H1 (cell line): ENCODE measurements around the gene SAMD4A. TPM values are rescaled to one million over a fixed set of nuclear protein-coding genes. Genes with fewer than 3 reads are reported as not detected.

ENCODE experiments used
- CTCF ChIA-PET: fragments of 300-600 bp; sonication (Branson Sonifier 250); formaldehyde crosslinking; loops from one replicate; lab custom pipeline; 2021; ENCODE audit not compliant: partially characterized antibody; lab: Charles Lee
- POLR2A ChIA-PET: fragments of 300-600 bp; sonication (Branson Sonifier 250); formaldehyde crosslinking; loops from one replicate; lab custom pipeline; 2021; ENCODE audit warnings: inconsistent platforms; ENCODE audit not compliant: partially characterized antibody; lab: Charles Lee
- DNase-seq, 2 experiments: peaks; one replicate each; pipeline versions ENCODE4 v3.0.0 to v3.0.0-alpha.2; 2010 to 2022; ENCODE audit warnings: low spot score in 2 of 2, low read depth in 1 of 2, mixed read lengths in 1 of 2
- FAIRE-seq: peaks from 2 replicates; lab custom pipeline; 2011; peaks lifted over from hg19 to GRCh38; lab: Jason Lieb, UNC
- H2AFZ ChIP-seq: 2 replicates; pipeline ENCODE4 v1.8.1; 2012; ENCODE audit warnings: low read length, inconsistent platforms
- H2AK5ac ChIP-seq: 2 replicates; pipeline ENCODE4 v1.6.1; 2013; ENCODE audit warnings: low read depth, low read length
- H2BK120ac ChIP-seq: replicated peaks from 2 replicates; pipeline ENCODE3; 2013; ENCODE audit warnings: low read depth, low read length, inconsistent platforms
- H2BK12ac ChIP-seq: 2 replicates; pipeline ENCODE4 v1.6.1; 2013; ENCODE audit warnings: low read depth, low read length
- H2BK15ac ChIP-seq: 2 replicates; pipeline ENCODE4 v1.6.1; 2013; ENCODE audit warnings: low read length
- H2BK20ac ChIP-seq: 2 replicates; pipeline ENCODE4 v1.6.1; 2013; ENCODE audit warnings: low read length
- H2BK5ac ChIP-seq: 2 replicates; pipeline ENCODE4 v1.6.1; 2013; ENCODE audit warnings: low read depth, low read length
- H3K14ac ChIP-seq: 2 replicates; pipeline ENCODE4 v1.6.1; 2013; ENCODE audit warnings: inconsistent platforms; ENCODE audit not compliant: insufficient read length
- H3K18ac ChIP-seq: 2 replicates; pipeline ENCODE4 v1.6.1; 2013; ENCODE audit warnings: low read length; ENCODE audit errors: extremely low read depth
- H3K23ac ChIP-seq: 2 replicates; pipeline ENCODE4 v1.6.1; 2013; ENCODE audit warnings: inconsistent platforms; ENCODE audit not compliant: insufficient read length
- H3K23me2 ChIP-seq: 2 replicates; pipeline ENCODE4 v1.6.1; 2013; ENCODE audit warnings: low read depth, low read length
- H3K27ac ChIP-seq: 2 replicates; pipeline ENCODE4 v1.6.1; 2011; ENCODE audit warnings: low read depth, low read length, inconsistent platforms
- H3K27me3 ChIP-seq, 4 experiments: replicated peaks in 1 of 4; 1 replicate in 1 of 4; 2 replicates in 3 of 4; pipeline versions ENCODE4 v1.6.1 to v1.8.1; 2011 to 2013; ENCODE audit warnings: low read length in 3 of 4, mild to moderate bottlenecking in 3 of 4, inconsistent platforms in 2 of 4, mixed read lengths in 2 of 4, moderate library complexity in 1 of 4; ENCODE audit not compliant: control insufficient read depth in 3 of 4, insufficient read depth in 3 of 4; ENCODE audit errors: extremely low read depth in 1 of 4
- H3K36me3 ChIP-seq, 4 experiments: 2 replicates each; pipeline versions ENCODE4 v1.6.1 to v1.8.1; 2011 to 2013; ENCODE audit warnings: mild to moderate bottlenecking in 4 of 4, low read length in 3 of 4, moderate library complexity in 2 of 4, control low read depth in 1 of 4, inconsistent platforms in 1 of 4; ENCODE audit not compliant: insufficient read depth in 4 of 4, control insufficient read depth in 2 of 4
- H3K4ac ChIP-seq: replicated peaks from 2 replicates; pipeline ENCODE3; 2013; ENCODE audit warnings: low read length, low read depth, mixed read lengths, inconsistent platforms; ENCODE audit not compliant: insufficient read length
- H3K4me1 ChIP-seq, 4 experiments: replicated peaks in 1 of 4; 1 replicate in 1 of 4; 2 replicates in 3 of 4; pipeline versions ENCODE4 v1.6.1 to v1.8.1; 2011 to 2013; ENCODE audit warnings: low read length in 3 of 4, inconsistent platforms in 2 of 4, mixed read lengths in 1 of 4; ENCODE audit not compliant: insufficient read depth in 4 of 4, control insufficient read depth in 3 of 4
- H3K4me2 ChIP-seq, 2 experiments: 2 replicates each; pipeline versions ENCODE4 v1.6.1 to v1.8.1; 2011 to 2013; ENCODE audit warnings: low read depth in 2 of 2, low read length in 2 of 2, control low read depth in 1 of 2, inconsistent platforms in 1 of 2, mild to moderate bottlenecking in 1 of 2; ENCODE audit not compliant: insufficient read depth in 1 of 2
- H3K4me3 ChIP-seq, 4 experiments: fragments of 200-600, 300-600 bp in 1 of 4; sonication (generic), shearing (Covaris generic), sonication (Bioruptor Twin) in 1 of 4; 2 replicates each; pipeline versions ENCODE4 v1.5.1 to v1.8.1; 2011 to 2016; ENCODE audit warnings: low read length in 4 of 4, low read depth in 3 of 4, control low read depth in 2 of 4, inconsistent platforms in 2 of 4, mild to moderate bottlenecking in 2 of 4, mixed read lengths in 1 of 4, moderate library complexity in 1 of 4; ENCODE audit not compliant: insufficient read depth in 2 of 4; ENCODE audit errors: extremely low read depth in 1 of 4
- H3K56ac ChIP-seq: replicated peaks from 2 replicates; pipeline ENCODE3; 2013; ENCODE audit warnings: low read depth, mild to moderate bottlenecking, mixed read lengths, low read length, inconsistent platforms; ENCODE audit not compliant: insufficient read length
- H3K79me1 ChIP-seq: 2 replicates; pipeline ENCODE4 v1.6.1; 2013; ENCODE audit warnings: low read depth, low read length, control low read depth
- H3K79me2 ChIP-seq, 2 experiments: 2 replicates each; pipeline versions ENCODE4 v1.6.1 to v1.8.1; 2012 to 2013; ENCODE audit warnings: low read length in 2 of 2, mild to moderate bottlenecking in 2 of 2, inconsistent platforms in 1 of 2; ENCODE audit not compliant: insufficient read depth in 2 of 2, control insufficient read depth in 1 of 2
- H3K9ac ChIP-seq, 4 experiments: replicated peaks in 1 of 4; 1 replicate in 1 of 4; 2 replicates in 3 of 4; pipeline versions ENCODE4 v1.6.1 to v1.8.1; 2011 to 2013; ENCODE audit warnings: low read depth in 3 of 4, low read length in 3 of 4, control low read depth in 2 of 4, mild to moderate bottlenecking in 2 of 4, moderate library complexity in 2 of 4, inconsistent platforms in 1 of 4; ENCODE audit errors: extremely low read depth in 1 of 4
- H3K9me3 ChIP-seq, 2 experiments: 2 replicates each; pipeline versions ENCODE4 v1.6.1 to v1.8.1; 2012 to 2013; ENCODE audit warnings: mild to moderate bottlenecking in 2 of 2, moderate library complexity in 2 of 2, control low read depth in 1 of 2, inconsistent platforms in 1 of 2, low read depth in 1 of 2, low read length in 1 of 2, mixed read lengths in 1 of 2; ENCODE audit not compliant: insufficient read depth in 2 of 2
- H4K20me1 ChIP-seq, 2 experiments: replicated peaks in 1 of 2; 2 replicates each; pipeline versions ENCODE3 to v1.8.1; 2011 to 2013; ENCODE audit warnings: inconsistent platforms in 2 of 2, low read length in 2 of 2, mild to moderate bottlenecking in 1 of 2; ENCODE audit not compliant: insufficient read depth in 2 of 2, control insufficient read depth in 1 of 2
- H4K5ac ChIP-seq: 2 replicates; pipeline ENCODE4 v1.6.1; 2013; ENCODE audit warnings: low read length, low read depth, mixed read lengths, inconsistent platforms; ENCODE audit not compliant: insufficient read length
- H4K8ac ChIP-seq: 2 replicates; pipeline ENCODE4 v1.8.0; 2013; ENCODE audit warnings: mild to moderate bottlenecking, moderate library complexity, low read length, inconsistent platforms; ENCODE audit not compliant: insufficient read depth; ENCODE audit errors: extremely low read depth
- H4K91ac ChIP-seq: replicated peaks from 2 replicates; pipeline ENCODE3; 2013; ENCODE audit warnings: low read length, mixed read lengths, inconsistent platforms; ENCODE audit not compliant: insufficient read length
- WGBS, 2 experiments: shearing (Covaris generic) in 1 of 2; methylation state at CpG; one replicate each; pipeline versions ENCODE4 v1.1.6 to v1.1.7; 2013 to 2015; ENCODE audit warnings: low lambda C conversion rate in 2 of 2, mixed read lengths in 2 of 2, inconsistent platforms in 1 of 2, low coverage in 1 of 2, missing lambda C conversion rate in 1 of 2; ENCODE audit not compliant: insufficient replicate concordance in 2 of 2, insufficient coverage in 1 of 2, insufficient read length in 1 of 2; ENCODE audit errors: extremely low coverage in 1 of 2, missing lambda C conversion rate in 1 of 2; 5-methylcytosine and 5-hydroxymethylcytosine counted together
- polyA plus RNA-seq, 7 experiments: library from polyadenylated mRNA; depleted of rRNA in 3 of 7; stranded (reverse) in 5 of 7; unstranded in 2 of 7; fragments of >200 nt in 5 of 7; fragments of 200-250 nt in 2 of 7; gene quantifications; 1 replicate in 5 of 7; 2 replicates in 1 of 7; 4 replicates in 1 of 7; pipeline versions ENCODE4 v1.2.1 to v1.2.3, GENCODE V29; 2011 to 2013; ENCODE audit warnings: missing spikeins in 2 of 7, mixed read lengths in 2 of 7
- total RNA-seq: library from RNA; stranded (reverse); fragmentation: NEBNext Ultra II Directional; extraction: Animal tissue kit (Norgen Biotek cat#: 25700); gene quantifications from 2 replicates; pipeline ENCODE4 v1.2.1, GENCODE V29; 2021

SAMD4A gene
- total and polyA plus RNA-seq, 2 of the 8 experiments (the other 6 are each of a cell fraction or from before 2014, with no cell fraction given) = 2.4 to 12.3 TPM

GRCh38 chr14:54747616-54748015 is 180.7 kb downstream of the SAMD4A start:
- Histone ChIP-seq H3K56ac (no peak overlapping the region), H3K9me3 (no peaks in the 10 kb centered on the region), H3K18ac (no peak overlapping the region), H2BK12ac (no peak overlapping the region), H4K5ac (no peak overlapping the region), H4K8ac (no peak overlapping the region), H3K27ac (no peak overlapping the region), H2BK20ac (no peak overlapping the region), H2AFZ (no peak overlapping the region), H4K20me1 (peaks cover 0 to 2% of the 10 kb centered on the region in 2 experiments), H3K79me1 (no peaks in the 10 kb centered on the region), H3K4me2 (no peak overlapping the region), H3K4ac (no peak overlapping the region), H3K4me1 (no peaks in the 10 kb centered on the region), H3K4me3 (no peak overlapping the region), H2BK120ac (no peak overlapping the region), H3K36me3 (peaks cover 0 to 2% (median 0%) of the 10 kb centered on the region in 4 experiments; a peak in 1 of 8 replicates), H2BK5ac (no peak overlapping the region), H4K91ac (no peak overlapping the region), H2AK5ac (no peak overlapping the region), H3K79me2 (no peaks in the 10 kb centered on the region), H3K27me3 (no peaks in the 10 kb centered on the region), H3K9ac (no peak overlapping the region), H3K14ac (no peak overlapping the region), H3K23me2 (no peaks in the 10 kb centered on the region), H2BK15ac (no peak overlapping the region), H3K23ac (no peak overlapping the region)
- 95% methylated on average over 1 of the region's 1 CpG; no CpG with 5 or more reads in 1 of the 2 experiments for WGBS, 2 experiments
- ChIA-PET POLR2A (no interaction called here), CTCF (interaction anchor here (0.6 to 1.4 kb wide), 9 partner anchors 9 to 181 kb away, joined by 3 to 5 read pairs (median 4); partner anchors contain the start of gene SAMD4A)
- DNase-seq (no peak), FAIRE-seq (no peak)
